Measurements from ENCODE around the gene ZKSCAN1.

The ZKSCAN1 gene

GRCh38 chr7:99992330-99993038 lies 22.9 kb upstream of the ZKSCAN1 start:
- H3K4me3 ChIP-seq (ENCODE audit: low read depth, low read length): no peak overlapping the region
- no peak for DNase-seq (ENCODE audit: low read depth)
- no peak for TF ChIP-seq CTCF (IDR thresholded peaks at IDR 0.05; ENCODE audit: low read depth, low read length, missing control alignments)

DNA sequence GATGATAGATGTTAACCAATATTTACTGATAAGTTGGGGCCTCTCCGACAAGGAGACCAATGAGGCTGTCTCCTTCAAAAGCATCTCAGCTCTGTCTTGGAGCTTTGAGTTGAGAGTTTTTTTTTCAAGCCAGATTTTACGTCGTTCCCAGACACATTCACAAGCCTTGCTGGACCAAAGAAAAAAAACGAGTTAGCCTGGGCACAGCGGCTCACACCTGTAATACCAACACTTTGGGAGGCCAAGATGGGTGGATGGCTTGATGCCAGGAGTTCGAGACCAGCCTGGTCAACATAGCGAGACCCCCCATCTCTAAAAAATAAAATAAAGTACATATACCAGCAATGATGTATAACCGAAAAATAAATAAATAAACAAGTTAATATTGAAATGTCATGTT lies 20.6 kb upstream of the ZKSCAN1 start:
- no peak for DNase-seq (ENCODE audit: low read depth)
- H3K4me3 ChIP-seq (ENCODE audit: low read depth, low read length): no peak overlapping the region

DNA sequence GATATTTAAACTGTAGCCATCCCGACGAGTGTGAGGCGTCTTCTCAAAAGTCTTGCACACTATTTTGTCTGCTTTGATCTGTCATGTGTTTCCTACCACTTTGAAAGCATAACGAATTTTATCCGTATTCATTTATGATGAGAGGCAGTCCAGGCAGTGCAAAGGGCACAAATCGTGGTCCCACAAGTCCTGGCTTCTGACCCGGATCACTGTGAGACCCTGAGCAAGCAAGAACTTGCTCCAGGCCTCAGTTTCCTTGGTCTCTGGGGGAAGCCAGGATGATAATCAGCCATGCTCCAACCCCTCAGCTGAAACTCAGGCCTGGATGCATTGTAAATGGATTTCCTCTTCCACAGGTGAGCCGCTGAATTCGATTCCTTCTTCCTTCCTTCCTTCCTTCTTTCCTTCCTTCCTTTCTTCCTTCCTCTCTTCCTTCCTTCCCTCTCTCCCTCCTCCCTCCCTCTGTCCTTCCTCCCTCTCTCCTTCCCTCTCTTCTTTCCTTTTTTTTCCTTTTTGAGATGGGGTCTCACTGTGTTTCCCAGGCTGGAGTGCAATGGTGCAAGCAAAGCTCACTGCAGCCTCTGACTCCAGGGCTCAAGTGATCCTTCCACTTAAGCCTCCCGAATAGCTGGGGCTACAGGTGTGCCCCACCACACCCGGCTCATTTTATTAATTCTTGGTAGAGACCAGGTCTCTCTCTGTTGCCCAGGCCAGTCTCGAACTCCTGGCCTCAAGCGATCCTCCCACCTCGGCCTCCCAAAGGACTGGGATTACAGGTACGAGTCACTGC lies 18.4 kb upstream of the ZKSCAN1 start:
- TF ChIP-seq CTCF (IDR thresholded peaks at IDR 0.05; ENCODE audit: low read depth, low read length, missing control alignments): no peak

More for the DNA sequence above, 20.6 kb upstream of the ZKSCAN1 start:
- no peak for TF ChIP-seq CTCF (IDR thresholded peaks at IDR 0.05; ENCODE audit: low read depth, low read length, missing control alignments)

GRCh38 chr7:99997545-99998137 lies 17.8 kb upstream of the ZKSCAN1 start:
- DNase-seq (ENCODE audit: low read depth): peak; percentile 27
- TF ChIP-seq CTCF (IDR thresholded peaks at IDR 0.05; ENCODE audit: low read depth, low read length, missing control alignments): no peak
- peak overlapping the region; percentile 45 for H3K4me3 ChIP-seq (ENCODE audit: low read depth, low read length)

More for the DNA sequence above, 18.4 kb upstream of the ZKSCAN1 start:
- peak overlapping the region; percentile 45 for H3K4me3 ChIP-seq (ENCODE audit: low read depth, low read length)
- no peak for DNase-seq (ENCODE audit: low read depth)

- no peak for TF ChIP-seq CTCF (IDR thresholded peaks at IDR 0.05; ENCODE audit: low read depth, low read length, missing control alignments)
Measured at GRCh38 chr7:100000239-100000638, 15.2 kb upstream of the ZKSCAN1 start.

DNA sequence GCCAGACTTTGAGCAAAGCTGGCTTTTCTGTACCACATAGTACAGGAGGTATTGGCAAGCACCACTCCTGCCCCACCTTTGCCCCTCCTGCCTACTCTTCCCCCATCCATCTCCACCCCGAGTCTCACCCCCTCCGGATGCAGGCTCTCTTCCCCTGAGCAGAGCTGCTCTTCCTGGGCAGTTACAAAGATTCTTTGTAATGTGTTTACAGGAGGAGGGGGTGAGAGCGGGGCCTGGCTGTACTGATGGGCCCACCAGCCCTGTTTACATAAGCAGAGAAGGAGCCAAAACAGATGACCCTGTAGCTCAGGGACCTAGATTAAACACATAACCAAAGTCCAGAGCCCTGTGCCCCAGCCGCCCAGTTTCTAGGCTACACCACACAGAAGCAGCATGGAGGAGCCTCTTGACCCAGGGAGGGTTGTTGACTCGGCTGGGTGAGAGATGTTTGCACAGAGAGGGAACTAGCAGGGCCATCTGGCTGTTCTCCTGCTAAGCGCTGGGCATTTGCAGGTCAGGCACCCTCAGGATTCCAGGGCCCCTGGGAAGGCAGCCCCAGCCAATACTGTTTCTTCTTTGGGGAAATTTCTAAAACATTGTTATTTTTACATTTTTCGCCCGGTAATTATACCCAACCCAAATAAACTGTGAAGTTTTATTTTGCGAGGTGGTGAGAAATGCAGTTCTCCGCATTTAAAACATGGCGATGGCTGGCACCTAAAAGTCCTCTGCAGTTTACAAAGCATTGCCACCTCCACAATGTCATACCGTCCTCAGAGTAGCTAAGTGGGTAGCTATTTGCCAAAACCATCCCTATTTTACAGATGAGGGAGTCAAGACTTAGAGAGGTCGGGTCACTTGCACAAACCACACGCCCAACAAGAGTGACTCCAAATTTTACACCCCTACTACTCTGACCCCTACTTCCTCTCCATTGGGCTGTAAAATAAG lies 11.4 kb upstream of the ZKSCAN1 start:
- no peak for DNase-seq (ENCODE audit: low read depth)
- TF ChIP-seq CTCF (IDR thresholded peaks at IDR 0.05; ENCODE audit: low read depth, low read length, missing control alignments): no peak
- no peak overlapping the region for H3K4me3 ChIP-seq (ENCODE audit: low read depth, low read length)

More at GRCh38 chr7:100000239-100000638, 15.2 kb upstream of the ZKSCAN1 start:
- no peak overlapping the region for H3K4me3 ChIP-seq (ENCODE audit: low read depth, low read length)
- DNase-seq (ENCODE audit: low read depth): no peak
